ENCODE results near the gene SSUH2. TPM values are rescaled to one million over a fixed set of nuclear protein-coding genes. Genes with fewer than 3 reads are reported as not detected.

Gene SSUH2
- total and polyA plus RNA-seq, 2 of the 13 experiments (the other 11 are each of a cell fraction or from before 2014, with no cell fraction given), result 38.1 to 136 TPM

GRCh38 chr3:8653800-8654408 is 9.3 kb upstream of the SSUH2 start:
- Histone ChIP-seq H3K79me2 (ENCODE audit: insufficient read depth, low read length) (peaks cover 27% of the 10 kb centered on the region), H3K4me3 (replicated peaks in 1 of 3; ENCODE audit: insufficient read depth in 1 of 3, low read depth in 2 of 3, low read length in 3 of 3) (no peak overlapping the region), H3K27ac (ENCODE audit: extremely low read length, insufficient read depth, low read length) (peak overlapping the region; percentile 66), H3K9me3 (ENCODE audit: low read length) (no peaks in the 10 kb centered on the region), H2AFZ (ENCODE audit: low read length) (no peak overlapping the region), H3K4me1 (ENCODE audit: insufficient read depth, low read length) (peaks cover 100% of the 10 kb centered on the region), H3K4me2 (ENCODE audit: low read depth, low read length) (no peak overlapping the region), H3K27me3 (ENCODE audit: control insufficient read depth in 1 of 2, insufficient read depth in 2 of 2, low read length in 2 of 2) (no peaks in the 10 kb centered on the region), H3K36me3 (replicated peaks in 1 of 2; ENCODE audit: control insufficient read depth in 1 of 2, insufficient read depth in 2 of 2, low read length in 2 of 2) (no peaks in the 10 kb centered on the region), H4K20me1 (ENCODE audit: insufficient read depth, low read length) (no peaks in the 10 kb centered on the region), H3K9ac (ENCODE audit: insufficient read depth, low read depth, low read length) (peak overlapping the region; percentile 20; the same call in 1 of the 2 replicates)
- ATAC-seq (peak; percentile 33), DNase-seq (ENCODE audit: low spot score) (peak; percentile 82), FAIRE-seq (peak; percentile 48)
- ChIA-PET CTCF (ENCODE audit: low intra/inter-chr PET ratio, low total read pairs) (no interaction called here), POLR2A (interaction anchor here (3.9 kb wide), 1 partner anchor 9 kb away, joined by 20 read pairs; no protein-coding TSS in a partner anchor)
- no TSS peak for BruUV-seq (replicated peaks)
- WGBS (ENCODE audit: low lambda C conversion rate), result 62% methylated on average over 8 of the region's 8 CpGs
- in situ Hi-C loops (cut with HindIII; ENCODE audit: extremely low pct_ligation_motif_present, low pct_unique_long_range_greater_than_20kb) (no loop called here), intact Hi-C loops (cut with micrococcal nuclease; ENCODE audit: unreplicated experiment) (no loop called here)
- TF ChIP-seq ZBTB34 (CRISPR knock-in tag; IDR thresholded peaks at IDR 0.05), result no peak
- no peak for TF ChIP-seq HCFC1 (IDR thresholded peaks at IDR 0.05; ENCODE audit: low read depth, low read length)
- peak; percentile 66 for TF ChIP-seq ARID5B (CRISPR knock-in tag; IDR thresholded peaks at IDR 0.05)
- peak; percentile 94 for TF ChIP-seq ZNF335 (CRISPR knock-in tag; IDR thresholded peaks at IDR 0.05)
- TF ChIP-seq ZNF280D (CRISPR knock-in tag; IDR thresholded peaks at IDR 0.05), result peak; percentile 85
- peak; percentile 68; the same call in 1 of the 2 replicates for TF ChIP-seq IKZF5 (CRISPR knock-in tag; IDR thresholded peaks at IDR 0.05)
- TF ChIP-seq ZNF614 (CRISPR knock-in tag; IDR thresholded peaks at IDR 0.05; ENCODE audit: borderline replicate concordance), result no peak
- TF ChIP-seq ZBTB7A (CRISPR knock-in tag; IDR thresholded peaks at IDR 0.05), result no peak
- TF ChIP-seq TBX3 (IDR thresholded peaks at IDR 0.05; ENCODE audit: borderline replicate concordance), result peak; percentile 27; the same call in 1 of the 2 replicates
- TF ChIP-seq ZFP36L2 (CRISPR knock-in tag; IDR thresholded peaks at IDR 0.05), result no peak
- TF ChIP-seq ASH2L (IDR thresholded peaks at IDR 0.05; ENCODE audit: insufficient read length, low read depth, low read length), result peak; percentile 26
- TF ChIP-seq ZNF30 (CRISPR knock-in tag; IDR thresholded peaks at IDR 0.05), result no peak
- no peak for TF ChIP-seq PAX8 (CRISPR knock-in tag; IDR thresholded peaks at IDR 0.05; ENCODE audit: borderline replicate concordance)

Data from HepG2 (cell line).